WI38 (cell line): ENCODE data around the gene ACTR1B.

Experiments
- H3K4me3 ChIP-seq: 2 replicates; pipeline ENCODE4 v1.5.1; 2011; ENCODE audit warnings: low read depth, mild to moderate bottlenecking, control low read depth, low read length
- CTCF ChIP-seq: IDR thresholded peaks from 2 replicates; pipeline ENCODE4 v1.5.1; 2012; ENCODE audit warnings: low read depth, mild to moderate bottlenecking, control low read depth, low read length

The ACTR1B gene

GRCh38 chr2:97658691-97659157 lies 5.1 kb downstream of the ACTR1B start:
- TF ChIP-seq CTCF, result no peak
- H3K4me3 ChIP-seq, result no peak overlapping the region

GRCh38 chr2:97657986-97658690 lies 5.7 kb downstream of the ACTR1B start:
- H3K4me3 ChIP-seq, result no peak overlapping the region

DNA sequence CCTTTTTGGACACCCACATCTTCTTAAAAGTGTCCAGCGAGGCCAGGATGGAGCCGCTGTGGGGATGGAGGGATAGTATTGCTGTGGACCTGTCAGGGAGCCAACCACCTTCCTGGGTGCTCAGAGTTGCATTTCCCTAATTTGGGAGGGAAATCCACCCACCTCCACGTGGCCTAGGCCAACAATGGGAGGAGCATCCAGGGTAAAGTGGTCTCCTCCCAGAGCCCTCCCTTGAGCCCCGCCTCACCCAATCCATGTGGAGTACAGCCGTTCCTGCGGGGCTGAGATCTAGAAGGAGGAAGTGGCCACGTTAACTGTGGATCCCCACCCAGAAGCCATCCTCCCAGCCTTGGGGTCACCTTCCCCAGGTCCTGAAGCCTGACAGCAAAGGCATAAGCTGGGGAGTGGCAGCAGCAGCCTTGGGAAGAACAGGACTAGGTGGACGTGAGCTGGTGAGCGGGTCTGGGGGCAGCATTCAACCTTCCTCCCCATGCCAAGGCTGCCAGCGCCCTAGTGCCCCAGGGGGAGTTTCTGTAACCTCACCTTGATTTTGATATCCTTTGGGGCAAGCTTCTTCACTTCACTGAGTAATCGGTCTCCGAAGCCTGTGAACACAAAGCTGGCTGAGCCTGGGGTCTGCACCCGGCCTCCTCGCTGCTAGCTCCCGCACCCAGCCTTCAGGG lies 6.8 kb downstream of the ACTR1B start:
- TF ChIP-seq CTCF, result no peak
- H3K4me3 ChIP-seq, result no peak overlapping the region

More at GRCh38 chr2:97657986-97658690, 5.7 kb downstream of the ACTR1B start:
- no peak for TF ChIP-seq CTCF

- TF ChIP-seq CTCF, result no peak
- no peak overlapping the region for H3K4me3 ChIP-seq
Measured at GRCh38 chr2:97656129-97656755, 7.6 kb downstream of the ACTR1B start.

DNA sequence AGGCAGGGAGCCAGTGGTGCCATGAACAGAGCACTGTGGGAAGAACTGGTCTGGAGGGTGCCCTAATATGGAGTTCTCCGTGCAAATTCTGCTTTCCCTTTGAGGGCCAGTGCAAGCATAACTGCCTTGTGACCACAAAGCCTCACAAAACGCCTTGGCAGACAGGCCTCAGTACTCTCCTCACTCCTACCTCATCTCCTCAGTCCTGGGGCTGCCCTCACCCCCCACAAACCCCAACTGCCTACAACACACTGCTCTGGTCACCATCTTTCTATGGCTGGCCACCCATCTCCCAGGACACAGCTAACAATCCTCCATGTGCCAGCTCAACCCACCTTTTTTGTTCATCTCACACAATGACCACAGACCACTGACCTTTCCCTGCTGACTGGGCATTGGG lies 9.1 kb downstream of the ACTR1B start:
- TF ChIP-seq CTCF, result no peak
- no peak overlapping the region for H3K4me3 ChIP-seq

DNA sequence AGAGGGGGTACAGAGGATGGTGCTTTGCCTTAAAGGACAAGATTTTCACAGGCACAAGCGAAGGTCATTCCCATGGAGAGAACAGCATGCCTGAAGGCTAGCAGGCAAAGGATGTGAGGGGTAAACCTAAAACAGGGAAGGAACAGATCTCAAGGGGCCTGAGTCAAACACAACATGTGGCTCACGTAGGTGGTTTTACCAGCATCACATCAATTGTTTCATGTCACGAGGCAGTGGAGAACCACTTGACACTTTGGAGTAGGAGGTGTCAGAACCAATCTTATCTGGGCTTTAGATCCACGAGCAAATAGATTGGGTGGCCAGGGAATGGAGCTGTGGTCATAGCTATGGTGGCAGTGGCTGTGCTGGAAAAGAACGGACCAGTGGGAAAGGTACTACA lies 9.5 kb downstream of the ACTR1B start:
- no peak overlapping the region for H3K4me3 ChIP-seq
- no peak for TF ChIP-seq CTCF

GRCh38 chr2:97653874-97654273 lies 10.0 kb downstream of the ACTR1B start:
- no peak overlapping the region for H3K4me3 ChIP-seq
- TF ChIP-seq CTCF, result no peak
